Stimulated activated naive CD8-positive, alpha-beta T cell treated with anti-CD3 and anti-CD28 coated beads, Interleukin-15, Interleukin-2, amounts not matched to agents 100 U/mL and 50 U/mL, for 24 hours (primary cell): ENCODE data around the gene RHBDD2.

Experiments used
- ATAC-seq: fragments of 150-1000 bp; cut with Tn5 transposase; one replicate; pipeline ENCODE4 v1.10.0; 2021
- DNase-seq: peaks from one replicate; pipeline ENCODE4 v3.0.0; 2021

Gene RHBDD2

GRCh38 chr7:75920431-75921161, 41.8 kb downstream of the RHBDD2 start:
- ATAC-seq: peak; percentile 80
- peak; percentile 19 for DNase-seq

DNA sequence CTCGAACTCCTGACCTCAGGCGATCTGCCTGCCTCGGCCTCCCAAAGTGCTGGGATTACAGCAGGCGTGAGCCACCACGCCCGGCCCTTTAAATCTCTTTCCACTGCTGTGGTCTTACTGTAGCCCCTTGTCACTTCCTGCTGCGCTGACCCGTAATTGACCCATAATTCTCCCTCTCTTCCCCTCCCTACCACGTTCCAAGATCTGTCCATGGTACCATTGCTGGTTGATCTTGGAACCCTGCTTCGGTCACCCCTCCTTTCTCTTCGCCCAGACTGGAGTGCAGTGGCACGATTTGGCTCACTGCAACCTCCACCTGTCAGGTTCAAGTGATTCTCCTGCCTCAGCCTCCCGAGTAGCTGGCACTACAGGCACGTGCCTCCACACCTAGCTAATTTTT, 42.6 kb downstream of the RHBDD2 start:
- ATAC-seq: no peak
- no peak for DNase-seq

- DNase-seq (no peak), ATAC-seq (no peak)
Observed at GRCh38 chr7:75922966-75923603, 44.3 kb downstream of the RHBDD2 start.

DNA sequence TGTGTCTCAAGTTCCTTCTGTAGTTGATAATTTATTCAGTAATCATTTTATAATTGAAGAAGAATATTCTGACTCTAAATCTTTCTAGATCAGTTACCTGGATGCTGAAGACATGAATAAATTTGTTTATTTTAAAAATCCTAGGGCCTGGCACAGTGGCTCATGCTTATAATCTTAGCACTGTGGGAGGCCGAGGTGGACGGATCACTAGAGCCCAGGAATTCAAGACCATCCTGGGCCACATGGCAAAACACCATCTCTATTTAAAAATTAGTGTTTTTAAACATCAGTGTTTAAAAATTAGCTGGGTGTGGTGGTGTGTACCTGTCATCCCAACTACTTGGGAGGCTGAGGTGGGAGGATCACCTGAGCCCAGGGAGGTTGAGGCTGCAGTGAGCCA, 45.4 kb downstream of the RHBDD2 start:
- ATAC-seq: no peak
- no peak for DNase-seq

DNA sequence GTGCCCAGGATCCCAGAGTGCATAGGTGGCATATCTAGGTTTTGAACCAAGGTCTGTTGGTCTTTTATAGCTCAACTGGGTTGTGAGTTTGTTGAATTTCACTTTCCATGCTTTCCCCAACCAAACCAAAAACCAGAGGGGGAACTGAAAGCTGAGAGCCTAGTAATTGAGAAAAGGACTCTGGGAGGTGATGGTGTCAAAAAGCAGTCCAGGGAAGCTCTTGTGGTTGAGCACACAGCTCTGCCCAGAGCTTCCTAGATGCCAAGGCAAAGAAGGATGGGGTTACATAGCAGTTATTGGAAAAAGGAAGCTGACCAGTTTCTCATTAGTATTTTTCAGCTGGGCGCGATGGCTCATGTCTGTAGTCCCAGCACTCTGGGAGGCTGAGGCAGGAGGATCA, 46.1 kb downstream of the RHBDD2 start:
- ATAC-seq (no peak), DNase-seq (no peak)

GRCh38 chr7:75925717-75926435, 47.0 kb downstream of the RHBDD2 start:
- ATAC-seq (no peak), DNase-seq (no peak)

DNA sequence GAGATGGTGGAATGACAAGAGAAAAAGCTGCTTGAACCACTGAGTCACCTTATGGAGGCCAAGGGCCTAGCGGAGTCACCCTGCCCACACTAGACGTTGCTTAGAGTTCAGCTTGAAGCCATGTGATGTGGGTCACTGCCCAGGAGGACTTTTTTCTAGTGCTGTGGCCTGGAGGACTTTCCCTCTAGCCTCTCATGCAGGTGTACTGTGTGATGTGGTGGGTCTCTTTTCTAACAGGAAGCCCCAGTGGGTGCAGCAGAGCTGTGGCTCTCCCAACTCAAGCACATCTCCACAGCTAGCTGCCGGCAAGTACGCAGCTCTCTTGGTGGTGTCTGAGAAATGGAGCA, 49.7 kb downstream of the RHBDD2 start:
- ATAC-seq: peak; percentile 92
- peak; percentile 25 for DNase-seq

GRCh38 chr7:75931680-75932079, 52.8 kb downstream of the RHBDD2 start:
- no peak for ATAC-seq

GRCh38 chr7:75937958-75938786, 59.3 kb downstream of the RHBDD2 start:
- DNase-seq (no peak), ATAC-seq (no peak)

More at GRCh38 chr7:75931680-75932079, 52.8 kb downstream of the RHBDD2 start:
- no peak for DNase-seq
